Osteocyte (in vitro differentiated cells): ENCODE results near the gene LRRC36. TPM values are rescaled to one million over a fixed set of nuclear protein-coding genes. Genes with fewer than 3 reads are reported as not detected.

Source experiments
- DNase-seq: peaks from one replicate; pipeline ENCODE4 v3.0.0; 2021; ENCODE audit warnings: mixed read lengths; ENCODE audit not compliant: unreplicated experiment; ENCODE audit errors: extremely low spot score
- H3K27ac Mint-ChIP-seq: one replicate; pipeline ENCODE4 v1.8.0; 2021; ENCODE audit warnings: mild to moderate bottlenecking, mixed read lengths; ENCODE audit not compliant: unreplicated experiment
- H3K27me3 Mint-ChIP-seq: one replicate; pipeline ENCODE4 v1.8.0; 2021; ENCODE audit warnings: mixed read lengths; ENCODE audit not compliant: unreplicated experiment
- H3K36me3 Mint-ChIP-seq: one replicate; pipeline ENCODE4 v1.8.0; 2021; ENCODE audit warnings: mixed read lengths; ENCODE audit not compliant: unreplicated experiment
- H3K4me1 Mint-ChIP-seq: one replicate; pipeline ENCODE4 v1.8.0; 2021; ENCODE audit warnings: mixed read lengths; ENCODE audit not compliant: unreplicated experiment
- H3K4me3 Mint-ChIP-seq: one replicate; pipeline ENCODE4 v1.8.0; 2021; ENCODE audit warnings: mild to moderate bottlenecking, moderate library complexity, mixed read lengths; ENCODE audit not compliant: unreplicated experiment
- H3K9me3 Mint-ChIP-seq: one replicate; pipeline ENCODE4 v1.8.0; 2021; ENCODE audit warnings: mixed read lengths; ENCODE audit not compliant: unreplicated experiment
- CTCF ChIP-seq: fragments of 200-600 bp; sonication (generic); IDR thresholded peaks from 2 replicates; pipeline ENCODE4 v1.5.0; 2021; ENCODE audit warnings: antibody characterized with exemption, mild to moderate bottlenecking, moderate library complexity
- total RNA-seq: library from RNA; stranded (reverse); gene quantifications from 2 replicates; pipeline ENCODE4 v1.2.1, GENCODE V29; 2021

The LRRC36 gene
- total RNA-seq, 1 donor from 2014 or later, result not detected

DNA sequence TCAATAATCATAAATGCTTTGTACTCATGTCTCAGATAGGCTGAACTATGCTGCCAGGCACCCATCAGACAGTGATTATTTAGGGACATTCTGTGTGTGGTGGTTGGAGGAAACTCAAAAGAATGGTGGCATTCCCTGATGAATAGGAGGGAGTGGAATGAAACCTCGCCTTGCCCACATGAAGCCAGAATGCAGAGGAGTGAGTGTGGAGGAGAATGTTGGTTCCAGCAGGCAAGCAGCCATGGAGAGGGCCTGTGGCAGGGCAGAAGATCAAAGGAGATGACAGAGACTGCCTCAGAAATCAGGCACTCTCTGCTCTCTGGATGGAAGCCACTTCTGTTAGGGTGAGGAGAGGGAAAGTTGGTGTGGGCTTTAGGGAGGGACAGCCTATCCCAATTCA is 22.6 kb upstream of the LRRC36 start:
- DNase-seq, result no peak
- no peaks in the 10 kb centered on the region for H3K27me3 Mint-ChIP-seq
- H3K36me3 Mint-ChIP-seq, result no peaks in the 10 kb centered on the region

DNA sequence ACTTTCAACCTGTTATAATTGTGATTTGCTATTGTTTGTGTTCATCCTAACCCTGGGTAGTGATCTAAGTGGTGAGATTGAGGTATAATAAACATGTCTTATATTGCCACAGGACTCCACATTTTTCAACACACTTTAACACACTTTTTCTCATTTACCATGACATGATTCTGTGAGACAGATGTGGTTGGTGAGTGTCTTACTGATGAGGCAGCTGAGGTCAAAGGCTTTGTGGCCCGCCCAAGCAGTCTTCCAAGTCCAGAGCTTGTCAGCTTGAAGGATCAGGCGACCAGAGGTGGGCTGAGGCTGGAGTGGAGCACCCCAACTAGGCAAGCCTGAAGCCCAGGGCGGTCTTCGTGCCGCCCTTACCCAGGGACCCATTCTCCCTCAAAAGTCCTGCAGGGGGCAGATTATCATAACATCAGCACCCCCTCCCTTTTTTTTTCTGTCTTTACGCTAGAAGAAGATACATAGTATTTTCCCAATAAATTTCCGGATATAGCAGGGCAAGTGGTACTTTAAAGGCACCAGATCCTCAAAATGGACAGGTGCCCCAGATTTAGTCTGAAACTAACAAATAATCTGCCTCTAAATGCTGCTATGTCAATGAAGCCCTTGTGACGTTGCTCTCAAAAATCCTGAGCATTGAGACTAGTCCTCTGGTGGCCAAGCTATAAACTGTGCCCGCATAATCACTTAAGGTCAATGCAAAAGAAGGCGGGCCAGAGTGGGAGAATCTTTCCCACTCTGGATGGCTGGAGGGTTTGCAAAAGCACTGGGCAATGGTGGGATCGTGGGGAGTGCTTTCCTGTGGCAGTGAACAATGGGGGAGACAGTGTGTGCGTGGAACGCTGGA is 21.2 kb upstream of the LRRC36 start:
- H3K27ac Mint-ChIP-seq, result no peak overlapping the region
- peaks cover 24% of the 10 kb centered on the region for H3K4me1 Mint-ChIP-seq
- DNase-seq, result no peak
- no peaks in the 10 kb centered on the region for H3K27me3 Mint-ChIP-seq
- H3K4me3 Mint-ChIP-seq, result no peak overlapping the region
- H3K36me3 Mint-ChIP-seq, result no peaks in the 10 kb centered on the region
- no peak for TF ChIP-seq CTCF
- no peaks in the 10 kb centered on the region for H3K9me3 Mint-ChIP-seq

More for the DNA sequence above, 22.6 kb upstream of the LRRC36 start:
- Mint-ChIP-seq H3K4me1 (peaks cover 24% of the 10 kb centered on the region), H3K27ac (peak overlapping the region; percentile 18), H3K9me3 (no peaks in the 10 kb centered on the region), H3K4me3 (no peak overlapping the region)
- no peak for TF ChIP-seq CTCF

- Mint-ChIP-seq H3K4me3 (no peak overlapping the region), H3K4me1 (peaks cover 16% of the 10 kb centered on the region), H3K9me3 (no peaks in the 10 kb centered on the region), H3K27ac (no peak overlapping the region), H3K27me3 (no peaks in the 10 kb centered on the region), H3K36me3 (no peaks in the 10 kb centered on the region)
- no peak for TF ChIP-seq CTCF
- no peak for DNase-seq
These were observed 16.1 kb upstream of the LRRC36 start for GRCh38 chr16:67310561-67310960.

GRCh38 chr16:67311607-67312488 is 14.8 kb upstream of the LRRC36 start:
- Mint-ChIP-seq H3K27ac (peak overlapping the region; percentile 66), H3K9me3 (no peaks in the 10 kb centered on the region), H3K4me1 (peaks cover 16% of the 10 kb centered on the region), H3K27me3 (no peaks in the 10 kb centered on the region), H3K4me3 (no peak overlapping the region), H3K36me3 (no peaks in the 10 kb centered on the region)
- no peak for DNase-seq
- TF ChIP-seq CTCF, result no peak

- no peak for TF ChIP-seq CTCF
- no peak for DNase-seq
- no peaks in the 10 kb centered on the region for H3K27me3 Mint-ChIP-seq
- no peak overlapping the region for H3K27ac Mint-ChIP-seq
- peaks cover 18% of the 10 kb centered on the region for H3K4me1 Mint-ChIP-seq
- no peaks in the 10 kb centered on the region for H3K9me3 Mint-ChIP-seq
- H3K36me3 Mint-ChIP-seq, result no peaks in the 10 kb centered on the region
- H3K4me3 Mint-ChIP-seq, result no peak overlapping the region
These were observed 13.9 kb upstream of the LRRC36 start for GRCh38 chr16:67312719-67313118.
